ENCODE results near the gene SRSF9.
"Not testable (repeated sequence)": the region's sequence is repeated elsewhere in the genome, so short reads cannot be mapped to it uniquely, and the experiment has no call there.

The SRSF9 gene

DNA sequence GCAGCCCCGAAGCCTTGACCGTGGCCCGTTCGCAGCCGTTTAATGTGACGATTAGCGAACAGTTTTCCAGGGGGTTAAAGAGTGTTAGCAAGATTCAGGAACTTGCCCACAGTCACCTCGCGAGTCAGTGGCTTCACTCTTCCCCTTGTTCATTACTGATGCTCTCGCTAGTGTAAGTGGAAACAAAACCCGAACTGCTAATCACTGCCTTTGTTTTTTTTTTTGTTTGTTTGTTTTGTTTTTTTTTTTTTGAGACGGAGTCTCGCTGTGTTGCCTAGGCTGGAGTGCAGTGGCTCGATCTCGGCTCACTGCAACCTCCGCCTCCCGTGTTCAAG, 22.7 kb downstream of the SRSF9 start:
- DNase-seq: not testable (repeated sequence)

DNA sequence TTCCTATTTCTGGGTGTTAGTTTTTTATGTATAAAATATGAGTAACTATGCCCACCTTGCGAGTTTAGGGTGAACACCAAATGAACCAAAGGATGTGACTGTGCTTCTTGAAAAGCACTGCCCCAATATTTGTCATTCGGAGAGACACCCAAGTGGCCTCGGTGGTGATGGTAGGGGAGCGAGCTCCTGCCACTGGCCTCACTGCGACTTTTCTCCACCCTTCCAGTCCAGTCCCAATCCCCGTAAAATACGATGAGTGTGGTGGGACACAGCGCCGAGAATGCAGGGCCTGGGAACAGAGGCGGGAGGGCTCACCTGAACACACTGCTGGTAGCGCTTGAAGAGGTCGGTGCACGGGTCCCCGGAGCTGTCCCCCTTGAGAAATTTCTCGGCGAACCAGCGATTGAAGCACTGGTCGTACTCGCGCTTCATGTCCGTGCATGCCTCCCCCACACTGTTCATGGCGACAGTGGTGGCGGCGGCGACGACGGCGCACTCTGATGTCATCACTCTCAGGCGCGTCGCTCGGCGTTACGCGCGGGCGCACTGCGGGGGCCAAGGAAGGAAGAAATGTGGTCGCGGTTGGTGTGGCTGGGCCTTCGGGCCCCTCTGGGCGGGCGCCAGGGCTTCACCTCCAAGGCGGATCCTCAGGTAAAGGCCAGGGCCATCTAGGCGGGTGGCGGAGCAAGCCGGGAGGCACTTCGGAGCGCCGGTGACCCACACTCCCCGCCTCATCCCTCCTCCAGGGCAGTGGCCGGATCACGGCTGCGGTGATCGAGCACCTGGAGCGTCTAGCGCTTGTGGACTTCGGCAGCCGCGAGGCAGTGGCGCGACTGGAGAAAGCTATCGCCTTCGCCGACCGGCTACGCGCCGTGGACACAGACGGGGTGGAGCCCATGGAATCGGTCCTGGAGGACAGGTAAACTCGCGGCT, 23.4 kb downstream of the SRSF9 start, which contains the start of the genes GATC and TRIAP1:
Gene GATC (plus strand): TSS at position 534 of the 933 bp plus-strand sequence. CDS start 37 bp downstream, at position 571.
Gene TRIAP1 (minus strand): TSS at position 474 of the 933 bp plus-strand sequence. CDS start 12 bp downstream, at position 462.
- peak; percentile 87 to 90 for DNase-seq

DNA sequence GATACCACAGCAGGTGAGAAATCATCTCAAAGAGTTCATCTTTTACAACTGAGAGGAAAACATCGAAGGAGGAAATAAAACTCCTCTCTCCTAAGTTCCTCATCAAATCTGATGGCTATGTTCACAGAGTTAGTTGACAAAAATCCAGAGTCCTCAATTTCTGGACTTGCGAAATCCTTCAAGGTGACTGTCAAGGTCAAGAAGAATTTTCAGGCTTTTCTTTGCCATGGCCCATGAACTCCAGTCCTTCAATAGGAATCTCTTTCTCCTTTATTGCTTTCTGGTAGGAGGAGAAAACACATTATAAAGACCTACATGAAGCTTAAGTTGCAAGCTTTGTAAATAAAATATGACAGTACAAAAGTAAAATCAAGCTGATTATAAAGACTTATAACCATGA, 24.9 kb downstream of the SRSF9 start:
- DNase-seq: no peak

DNA sequence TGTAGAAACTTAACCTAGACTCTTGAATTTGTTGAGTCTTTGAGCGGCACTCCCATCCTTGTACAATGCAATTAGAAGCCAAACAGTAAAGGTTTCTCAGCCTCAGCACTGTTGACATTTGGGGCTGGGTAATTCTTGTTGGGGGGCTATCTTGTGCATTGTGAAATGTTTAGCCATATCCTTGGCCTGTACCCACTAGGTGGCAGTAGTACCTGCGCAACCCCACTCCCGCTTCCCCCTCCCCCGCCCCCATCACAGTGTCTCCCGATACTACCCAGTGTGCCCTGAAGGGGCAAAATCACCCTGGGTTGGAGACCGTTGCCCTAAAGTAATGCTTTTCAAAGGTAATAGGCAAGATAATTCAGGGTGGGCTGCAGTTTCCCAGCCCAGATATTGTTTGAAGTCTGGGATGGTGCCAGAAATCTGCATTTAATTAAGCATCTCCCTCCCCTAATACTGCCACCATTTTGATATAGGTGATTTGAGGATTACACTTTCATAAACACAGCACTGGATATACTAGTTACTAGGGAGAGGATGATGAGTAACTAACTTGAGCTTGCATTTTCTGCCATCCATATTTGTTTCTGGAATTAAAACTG, 29.8 kb downstream of the SRSF9 start:
- peak; percentile 82 to 83 for DNase-seq

DNA sequence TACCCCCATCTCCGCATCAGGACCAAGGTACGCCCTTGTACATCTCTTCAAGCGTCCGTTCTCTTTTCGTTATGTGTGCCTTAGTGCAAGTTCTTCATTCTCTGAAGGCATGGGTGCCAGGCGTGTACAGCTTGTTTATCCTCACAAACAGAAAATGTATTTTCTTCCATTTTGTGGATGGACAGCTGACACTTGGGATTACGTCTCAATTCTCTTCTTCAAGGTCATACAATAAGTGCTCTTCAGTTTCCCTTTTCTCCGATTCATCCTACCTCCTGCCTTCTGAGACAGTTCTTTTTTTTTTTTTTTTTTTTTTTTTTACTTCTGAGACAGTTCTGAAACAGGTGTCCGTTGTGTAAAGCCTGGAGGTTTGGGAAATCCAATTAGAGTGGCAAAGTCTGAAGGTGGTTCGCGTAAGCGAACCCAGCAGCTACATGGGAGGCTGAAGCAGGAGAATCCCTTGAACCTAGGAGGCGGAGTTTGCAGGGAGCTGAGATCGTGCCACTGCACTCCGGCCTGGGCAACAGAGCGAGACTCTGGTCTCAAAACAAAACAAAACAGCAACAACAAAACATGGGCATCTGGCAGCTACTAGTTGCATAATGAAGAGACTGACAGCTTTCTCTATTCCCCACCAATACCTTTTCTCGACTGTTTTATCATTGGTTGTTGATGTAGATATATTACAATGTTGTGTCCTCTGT, 30.9 kb downstream of the SRSF9 start:
- DNase-seq: no peak

DNA sequence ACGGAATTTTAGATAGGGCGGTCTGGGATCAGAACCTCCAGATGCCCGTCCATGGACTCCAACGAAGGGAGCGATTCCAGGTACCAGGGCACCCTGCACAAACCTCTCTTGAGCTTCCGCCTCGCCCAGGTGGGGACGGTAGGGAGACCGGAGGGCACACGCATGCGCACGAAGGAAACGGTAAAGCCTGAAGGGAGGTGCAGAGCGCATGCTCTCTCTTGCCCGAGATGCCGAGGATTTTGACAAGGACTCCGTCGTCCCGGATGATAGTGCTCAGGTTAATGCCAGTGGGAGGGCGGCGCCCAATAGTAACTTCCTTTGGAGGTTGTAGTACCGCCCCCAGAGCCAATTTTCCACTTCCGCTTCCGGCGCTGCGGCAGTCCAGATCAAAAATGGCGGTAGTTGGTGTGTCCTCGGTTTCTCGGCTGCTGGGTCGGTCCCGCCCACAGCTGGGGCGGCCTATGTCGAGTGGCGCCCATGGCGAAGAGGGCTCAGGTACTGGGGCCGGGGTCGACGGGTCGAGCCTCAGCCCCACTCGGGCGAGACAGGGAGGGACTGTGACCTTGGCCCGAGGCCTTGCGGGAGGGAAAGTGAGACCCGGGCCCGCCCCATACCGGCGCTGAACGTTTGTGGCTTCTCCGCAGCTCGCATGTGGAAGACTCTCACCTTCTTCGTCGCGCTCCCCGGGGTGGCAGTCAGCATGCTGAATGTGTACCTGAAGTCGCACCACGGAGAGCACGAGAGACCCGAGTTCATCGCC, 31.6 kb downstream of the SRSF9 start, which contains the start of gene COX6A1:
Gene COX6A1 (plus strand): TSS at position 379 of the 760 bp plus-strand sequence. CDS start 14 bp downstream, at position 393.
- peak; percentile 99 for DNase-seq

DNA sequence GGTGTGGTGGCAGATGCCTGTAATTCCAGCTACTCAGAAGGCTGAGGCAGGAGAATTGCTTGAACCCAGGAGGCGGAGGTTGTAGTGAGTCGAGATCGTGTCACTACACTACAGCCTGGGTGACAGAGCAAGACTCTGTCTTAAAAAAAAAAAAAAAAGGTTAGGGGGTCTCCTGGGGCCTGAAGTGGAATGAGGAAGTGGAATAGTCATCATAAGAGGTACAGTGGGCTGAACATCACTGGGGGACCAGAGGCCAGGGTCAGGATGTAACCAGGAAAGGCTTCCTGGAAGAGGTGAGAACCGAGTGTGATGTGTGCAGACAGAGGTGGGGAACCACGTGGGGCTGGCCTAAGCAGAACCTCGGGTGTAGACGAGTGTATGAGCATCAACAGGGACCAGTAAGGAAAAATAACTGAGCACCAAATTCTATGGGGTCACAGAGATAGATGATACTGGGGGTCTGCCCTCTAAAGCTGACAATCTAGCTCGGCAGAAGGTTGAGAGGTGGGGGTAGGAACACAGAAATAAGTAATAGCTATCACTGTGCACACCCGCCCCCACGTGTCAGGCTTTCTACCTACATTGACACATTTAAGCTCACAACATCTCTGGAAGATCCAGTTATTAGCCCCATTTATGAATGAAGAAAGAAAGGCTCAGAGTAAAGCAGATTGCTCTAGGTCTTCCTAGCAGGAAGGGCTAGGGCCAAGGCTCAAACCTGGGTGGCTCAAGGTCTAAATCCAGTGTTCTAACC, 36.6 kb downstream of the SRSF9 start:
- DNase-seq: no peak

DNA sequence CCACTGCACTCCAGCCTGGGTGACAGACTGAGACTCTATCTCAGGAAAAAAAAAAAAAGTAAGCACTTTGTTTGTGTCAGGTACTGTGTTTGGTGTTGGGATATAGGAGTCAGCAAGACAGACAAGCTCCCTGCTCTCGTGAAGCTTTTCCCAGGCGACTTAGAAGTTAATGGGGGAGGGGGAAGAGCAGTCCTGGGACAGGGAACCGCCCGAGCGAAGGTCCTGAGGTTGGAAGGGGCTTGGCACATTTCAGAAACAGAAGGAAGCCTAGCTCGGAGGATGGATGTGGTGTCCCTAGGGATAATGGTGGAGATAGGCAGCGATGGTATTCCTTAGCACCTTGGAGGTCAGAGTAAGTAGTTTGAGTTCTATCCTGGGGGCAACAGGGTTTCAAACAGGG, 40.2 kb downstream of the SRSF9 start:
- no peak for DNase-seq

DNA sequence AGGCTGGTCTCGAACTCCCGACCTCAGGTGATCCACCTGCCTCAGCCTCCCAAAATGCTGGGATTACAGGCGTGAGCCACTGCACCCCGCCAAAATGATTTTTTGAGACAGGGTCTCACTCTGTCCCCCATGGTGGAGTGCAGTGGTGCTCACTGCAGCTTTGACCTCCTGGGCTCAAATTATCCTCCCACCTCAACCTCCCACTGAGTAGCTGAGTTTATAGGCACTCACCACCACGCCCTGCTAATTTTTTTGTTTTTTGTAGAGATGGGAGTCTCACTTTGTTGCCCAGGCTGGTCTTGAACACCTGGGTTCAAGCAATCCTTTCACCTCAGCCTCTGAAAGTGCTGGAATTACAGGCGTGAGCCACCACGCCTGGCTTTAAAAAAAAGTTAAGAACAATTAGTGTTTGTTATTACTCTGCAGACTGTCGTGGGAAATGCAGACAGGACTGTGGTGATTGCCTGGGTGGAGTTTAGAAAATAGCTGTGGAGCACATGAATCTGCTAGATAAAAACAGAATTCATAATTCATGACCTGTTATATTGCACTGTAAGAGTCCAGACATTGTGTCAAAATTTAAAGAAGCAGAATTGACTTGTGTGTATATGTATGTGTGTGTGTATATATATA, 40.8 kb downstream of the SRSF9 start:
- DNase-seq: no peak

DNA sequence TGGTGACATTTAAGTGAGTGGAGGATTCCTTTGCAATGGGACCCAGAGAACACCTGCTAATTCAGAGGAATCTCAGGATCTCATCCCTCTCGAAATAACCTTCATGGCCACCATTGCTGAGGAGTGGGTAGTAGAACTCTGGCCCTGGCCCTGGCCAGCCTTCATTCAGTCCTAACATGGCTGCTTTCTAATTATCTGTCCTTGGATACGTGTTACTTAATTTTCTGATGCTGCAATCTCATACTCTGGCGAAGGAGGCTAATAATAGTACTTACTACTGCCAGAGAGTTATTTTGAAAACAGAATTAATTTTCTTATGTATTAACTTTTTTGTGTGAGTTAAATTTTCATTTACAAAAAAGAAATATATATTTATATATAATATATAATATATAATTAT, 43.8 kb downstream of the SRSF9 start:
- no peak for DNase-seq

DNA sequence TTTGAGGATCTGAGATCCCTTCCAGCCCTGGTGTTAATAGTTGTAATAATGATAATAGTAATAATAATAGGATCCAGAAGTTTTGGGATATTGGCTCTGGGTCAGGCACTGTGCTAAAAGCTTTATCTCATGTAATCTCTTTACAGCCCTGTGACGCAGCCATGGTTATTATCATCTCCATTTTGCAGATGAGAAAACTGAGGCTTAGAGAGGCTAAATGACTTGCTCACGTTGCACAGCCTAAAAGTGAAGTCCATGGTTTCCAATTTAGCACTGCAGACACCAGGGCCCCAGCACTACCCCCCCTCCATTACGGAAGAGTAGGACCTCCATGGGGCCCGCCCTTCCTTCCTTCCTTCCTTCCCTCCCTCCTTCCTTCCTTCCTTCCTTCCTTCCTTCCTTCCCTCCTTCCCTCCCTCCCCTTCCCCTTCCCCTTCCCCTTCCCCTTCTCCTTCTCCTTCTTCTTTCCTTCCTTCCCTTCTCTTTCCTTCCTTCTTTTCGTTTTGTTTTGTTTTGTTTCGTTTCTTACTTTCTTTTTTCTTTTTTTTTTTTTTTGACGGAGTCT, 46.6 kb downstream of the SRSF9 start:
- no peak for DNase-seq

DNA sequence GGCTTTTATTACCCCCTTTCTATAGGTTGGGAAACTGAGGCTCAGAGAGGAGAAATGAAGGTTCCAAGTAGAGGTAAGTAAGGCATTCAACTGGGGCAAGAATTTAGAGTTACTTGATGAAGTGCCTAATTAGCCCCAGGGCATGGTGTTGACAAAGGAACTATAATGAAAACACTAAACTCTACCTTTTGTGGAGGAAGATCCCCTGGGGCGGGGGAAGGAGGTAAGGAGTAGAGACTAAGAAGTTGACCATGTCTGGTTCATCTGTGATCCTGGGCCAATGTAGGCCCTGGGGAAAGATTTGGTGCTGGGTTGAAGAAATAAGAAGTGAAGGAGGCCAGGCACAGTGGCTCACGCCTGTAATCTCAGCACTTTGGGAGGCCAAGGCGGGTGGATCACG, 47.8 kb downstream of the SRSF9 start:
- DNase-seq: no peak

DNA sequence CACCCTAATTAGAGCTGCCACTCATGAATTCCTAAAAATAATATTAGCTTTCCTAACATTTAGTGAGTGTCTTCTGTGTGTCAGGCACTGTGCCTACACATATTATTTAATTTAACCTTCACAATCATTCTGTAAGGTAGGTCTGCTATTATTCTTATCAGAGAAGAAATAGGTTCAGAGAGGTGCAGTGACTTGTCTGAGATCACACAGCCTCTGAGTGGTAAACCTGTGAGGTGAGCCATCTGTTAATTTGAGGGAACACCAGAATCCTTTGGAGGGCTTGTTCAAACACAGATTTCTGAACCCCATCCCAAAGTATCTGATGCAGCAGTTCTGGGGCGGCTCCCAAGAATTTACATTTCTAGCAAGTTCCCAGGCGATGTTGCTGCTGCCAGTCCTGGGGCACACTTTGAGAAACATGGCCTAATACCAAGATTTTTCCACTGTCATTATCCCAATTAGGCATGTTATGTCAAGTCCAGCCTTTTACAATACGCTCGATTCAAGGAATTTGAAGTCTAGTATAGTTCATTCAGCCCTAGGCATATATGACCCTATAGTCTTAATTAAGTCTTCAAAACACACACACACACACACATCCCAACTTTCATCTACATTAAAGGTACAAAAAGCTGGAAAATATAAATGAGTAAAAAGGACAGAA, 51.5 kb downstream of the SRSF9 start:
- no peak for DNase-seq

DNA sequence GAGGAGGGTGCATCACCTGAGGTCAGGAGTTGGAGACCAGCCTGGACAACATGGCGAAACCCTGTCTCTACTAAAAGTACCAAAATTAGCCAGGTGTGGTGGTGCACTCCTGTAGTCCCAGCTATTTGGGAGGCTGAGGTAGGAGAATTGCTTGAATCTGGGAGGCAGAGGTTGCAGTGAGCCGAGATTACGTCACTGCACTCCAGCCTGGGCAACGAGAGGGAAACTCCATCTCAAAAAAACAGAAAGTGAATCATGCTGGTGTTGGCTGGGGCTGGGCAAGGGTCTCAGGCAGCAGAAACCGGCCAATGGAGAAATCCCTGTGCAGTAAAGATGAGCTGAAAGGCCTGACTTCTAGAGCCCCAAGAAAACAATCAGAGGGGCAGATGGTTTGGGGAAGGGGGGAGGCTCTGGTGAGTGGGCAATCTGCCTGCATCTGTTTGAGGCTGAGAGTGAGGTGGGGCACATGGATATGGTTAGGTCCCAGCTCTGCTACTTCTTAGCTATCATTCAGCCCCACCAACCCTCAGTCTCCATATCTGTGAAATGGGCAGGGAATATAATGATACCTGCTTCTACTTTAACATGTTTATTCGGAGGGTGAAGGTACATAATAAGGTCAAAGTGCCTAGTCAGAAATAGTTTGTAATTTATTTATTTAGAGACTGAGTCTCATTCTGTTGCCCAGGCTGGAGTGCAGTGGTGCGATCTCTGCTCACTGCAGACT, 52.9 kb downstream of the SRSF9 start:
- DNase-seq: no peak

DNA sequence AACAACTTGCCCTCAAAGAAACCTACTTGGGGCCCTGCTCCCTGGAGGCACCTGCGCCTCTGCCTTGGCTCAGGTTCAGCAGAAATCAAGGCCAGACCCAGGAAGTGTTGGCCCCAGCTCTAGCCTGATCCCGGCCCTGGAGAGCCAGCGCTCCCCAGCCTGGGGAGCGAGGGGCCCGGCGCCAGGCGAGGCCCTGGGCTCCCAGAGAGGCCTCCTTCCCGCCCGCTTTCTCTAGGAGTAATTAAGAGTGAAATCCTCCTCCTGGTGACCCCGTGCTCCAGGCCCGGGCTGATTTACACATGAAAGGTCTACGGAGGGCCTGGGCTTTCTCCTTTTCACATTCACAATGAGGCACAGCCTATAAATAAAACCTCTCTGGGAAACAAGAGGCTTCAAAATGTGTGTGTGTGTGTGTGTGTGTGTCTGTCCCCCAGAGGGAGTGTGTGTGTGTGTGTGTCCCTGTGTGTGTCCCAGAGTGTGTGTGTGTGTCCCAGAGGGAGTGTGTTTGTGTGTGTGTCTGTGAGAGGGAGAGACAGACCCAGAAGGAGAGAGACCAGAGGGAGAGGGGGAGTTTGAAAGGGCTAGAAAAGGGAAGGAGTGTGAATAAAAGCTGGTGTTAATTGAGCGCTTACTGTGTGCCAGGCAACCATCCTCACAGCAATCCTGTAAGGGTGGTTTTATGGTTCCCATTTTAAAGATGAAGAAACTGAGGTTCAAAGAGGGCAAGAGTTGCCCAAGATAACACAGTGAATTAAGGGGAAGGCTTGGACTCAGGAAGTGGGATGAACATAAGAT, 55.5 kb downstream of the SRSF9 start:
- DNase-seq: no peak

DNA sequence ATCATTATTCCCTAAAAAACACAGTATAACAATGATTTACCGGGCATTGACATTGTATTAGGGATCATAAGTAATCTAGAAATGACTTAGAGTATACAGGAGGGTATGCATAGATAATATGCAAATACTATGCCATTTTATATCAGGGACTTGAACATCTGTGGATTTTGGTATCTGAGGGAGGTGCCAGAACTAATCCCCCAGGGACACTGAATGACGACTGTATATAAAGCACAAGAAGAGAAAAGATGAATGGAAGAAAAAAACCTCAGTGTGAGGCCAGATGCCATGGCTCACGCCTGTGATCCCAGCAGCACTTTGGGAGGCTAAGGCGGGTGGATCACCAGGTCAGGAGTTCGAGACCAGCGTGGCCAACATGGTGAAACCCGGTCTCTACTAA, 57.1 kb downstream of the SRSF9 start:
- no peak for DNase-seq
